MCF 10A (cell line): ENCODE results near the gene RGS19. TPM values are rescaled to one million over a fixed set of nuclear protein-coding genes. Genes with fewer than 3 reads are reported as not detected.
"Not testable (repeated sequence)": the region's sequence is repeated elsewhere in the genome, so short reads cannot be mapped to it uniquely, and the experiment has no call there.

Experiments used
- BruUV-seq: library from RNA; stranded (reverse); fragments of 400-500 nt; replicated peaks from 2 replicates; lab custom pipeline; 2021; lab: Mats Ljungman, UMichigan
- CTCF ChIA-PET: fragments of 300-600 bp; sonication (Branson Sonifier 250); formaldehyde crosslinking; extraction: SDS; loops from one replicate; lab custom pipeline; 2021; ENCODE audit warnings: antibody characterized with exemption, inconsistent platforms; lab: Yijun Ruan, JAX
- POLR2A ChIA-PET: fragments of 300-600, 350-650 bp; sonication (Branson Sonifier 250); formaldehyde crosslinking; extraction: SDS; loops from one replicate; lab custom pipeline; 2020; ENCODE audit warnings: antibody characterized with exemption, inconsistent platforms; lab: Yijun Ruan, JAX
- DNase-seq: peaks from one replicate; pipeline ENCODE4 v3.0.0-alpha.2; 2018; ENCODE audit not compliant: unreplicated experiment
- H3K27ac Mint-ChIP-seq: one replicate; pipeline ENCODE4 v1.8.0; 2022; ENCODE audit warnings: mild to moderate bottlenecking, low read depth, mixed read lengths; ENCODE audit not compliant: unreplicated experiment
- H3K27me3 Mint-ChIP-seq: one replicate; pipeline ENCODE4 v1.8.0; 2022; ENCODE audit warnings: mixed read lengths; ENCODE audit not compliant: insufficient read depth, unreplicated experiment
- H3K36me3 Mint-ChIP-seq: one replicate; pipeline ENCODE4 v1.8.0; 2022; ENCODE audit warnings: mild to moderate bottlenecking, moderate library complexity, mixed read lengths; ENCODE audit not compliant: insufficient read depth, unreplicated experiment
- H3K4me1 Mint-ChIP-seq: one replicate; pipeline ENCODE4 v1.8.0; 2022; ENCODE audit warnings: mixed read lengths; ENCODE audit not compliant: insufficient read depth, unreplicated experiment
- H3K4me3 Mint-ChIP-seq: one replicate; pipeline ENCODE4 v1.8.0; 2022; ENCODE audit warnings: mild to moderate bottlenecking, moderate library complexity, mixed read lengths; ENCODE audit not compliant: unreplicated experiment
- H3K9me3 Mint-ChIP-seq: one replicate; pipeline ENCODE4 v1.8.0; 2022; ENCODE audit warnings: mixed read lengths; ENCODE audit not compliant: unreplicated experiment
- intact Hi-C: fragments of 100-400 bp; cut with micrococcal nuclease; formaldehyde crosslinking; loops from 2 replicates; pipeline ENCODE4 v1.14.1; 2022
- total RNA-seq: library from RNA; stranded (reverse); gene quantifications from 2 replicates; pipeline ENCODE4 v1.2.3, GENCODE V29; 2022
- TF ChIP-seq, protein P1 (sequence below): fragments of 200-600 bp; IDR thresholded peaks from one replicate; pipeline ENCODE4 v1.8.0; 2022; ENCODE audit warnings: antibody characterized with exemption, mild to moderate bottlenecking; ENCODE audit not compliant: unreplicated experiment

Gene RGS19
- total RNA-seq, 1 experiment from 2014 or later = 8.8 TPM

DNA sequence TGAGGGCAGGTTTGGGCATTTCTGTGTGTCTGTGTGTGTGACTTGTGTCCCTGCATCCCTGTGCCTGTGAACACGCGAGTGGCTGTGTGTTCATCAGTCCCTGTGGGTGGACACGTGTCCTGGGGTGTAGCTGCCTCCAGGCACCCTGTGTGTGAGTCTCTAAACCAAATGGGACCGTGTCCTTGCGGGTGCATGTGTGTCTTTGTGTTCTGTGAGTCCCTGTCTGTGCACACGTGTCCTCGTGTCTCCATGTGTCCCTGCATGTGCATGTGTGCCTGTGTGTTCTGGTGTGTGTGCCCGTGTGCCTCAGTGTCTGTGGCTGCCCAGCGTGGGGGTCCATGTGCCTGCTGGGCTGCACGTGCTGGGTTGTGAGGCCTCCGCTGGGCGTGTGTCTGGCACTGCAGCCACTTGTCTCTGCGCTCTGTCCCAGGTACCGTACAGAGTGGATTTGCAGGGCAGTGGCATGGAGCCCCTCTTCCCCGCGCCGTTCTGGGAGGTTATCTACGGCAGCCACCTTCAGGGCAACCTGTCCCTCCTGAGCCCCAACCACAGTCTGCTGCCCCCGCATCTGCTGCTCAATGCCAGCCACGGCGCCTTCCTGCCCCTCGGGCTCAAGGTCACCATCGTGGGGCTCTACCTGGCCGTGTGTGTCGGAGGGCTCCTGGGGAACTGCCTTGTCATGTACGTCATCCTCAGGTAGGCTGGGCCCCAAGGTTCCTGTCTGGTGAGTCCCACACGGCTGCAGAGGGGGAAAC lies 13.1 kb upstream of the RGS19 start:
- ChIA-PET POLR2A (no interaction called here), CTCF (interaction anchor here (0.6 to 1.0 kb wide), 2 partner anchors 9 to 27 kb away, joined by 3 read pairs; no protein-coding TSS in a partner anchor)
- Mint-ChIP-seq H3K4me1 (no peaks in the 10 kb centered on the region), H3K36me3 (no peaks in the 10 kb centered on the region), H3K27ac (no peak overlapping the region), H3K4me3 (no peak overlapping the region), H3K27me3 (peaks cover 25% of the 10 kb centered on the region), H3K9me3 (peaks cover 8% of the 10 kb centered on the region)
- intact Hi-C loops = no loop called here
- TF ChIP-seq, protein P1, sequence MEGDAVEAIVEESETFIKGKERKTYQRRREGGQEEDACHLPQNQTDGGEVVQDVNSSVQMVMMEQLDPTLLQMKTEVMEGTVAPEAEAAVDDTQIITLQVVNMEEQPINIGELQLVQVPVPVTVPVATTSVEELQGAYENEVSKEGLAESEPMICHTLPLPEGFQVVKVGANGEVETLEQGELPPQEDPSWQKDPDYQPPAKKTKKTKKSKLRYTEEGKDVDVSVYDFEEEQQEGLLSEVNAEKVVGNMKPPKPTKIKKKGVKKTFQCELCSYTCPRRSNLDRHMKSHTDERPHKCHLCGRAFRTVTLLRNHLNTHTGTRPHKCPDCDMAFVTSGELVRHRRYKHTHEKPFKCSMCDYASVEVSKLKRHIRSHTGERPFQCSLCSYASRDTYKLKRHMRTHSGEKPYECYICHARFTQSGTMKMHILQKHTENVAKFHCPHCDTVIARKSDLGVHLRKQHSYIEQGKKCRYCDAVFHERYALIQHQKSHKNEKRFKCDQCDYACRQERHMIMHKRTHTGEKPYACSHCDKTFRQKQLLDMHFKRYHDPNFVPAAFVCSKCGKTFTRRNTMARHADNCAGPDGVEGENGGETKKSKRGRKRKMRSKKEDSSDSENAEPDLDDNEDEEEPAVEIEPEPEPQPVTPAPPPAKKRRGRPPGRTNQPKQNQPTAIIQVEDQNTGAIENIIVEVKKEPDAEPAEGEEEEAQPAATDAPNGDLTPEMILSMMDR = no peak
- BruUV-seq = no TSS peak
- DNase-seq = no peak

DNA sequence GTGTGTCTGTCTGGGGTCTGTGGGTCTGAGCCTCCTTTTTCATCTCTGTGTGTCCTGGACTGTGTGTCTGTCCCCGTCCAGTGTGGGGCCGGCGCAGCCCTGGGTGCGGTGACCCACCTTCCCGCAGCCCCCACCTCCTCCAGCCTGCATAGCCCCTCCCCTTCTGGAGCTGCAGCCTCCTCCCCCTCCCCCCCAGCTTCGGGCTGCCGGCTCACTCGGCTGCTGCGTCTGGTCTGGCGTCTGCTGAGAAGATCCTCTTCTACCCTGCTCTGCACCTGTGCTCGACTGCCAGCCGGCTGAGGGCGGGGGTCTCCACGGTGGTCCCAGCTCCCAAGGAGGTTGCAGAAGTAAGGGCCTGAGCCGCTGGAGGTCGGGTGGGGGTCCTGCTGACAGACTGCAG lies 12.5 kb upstream of the RGS19 start:
- Mint-ChIP-seq H3K4me3 (no peak overlapping the region), H3K36me3 (no peaks in the 10 kb centered on the region), H3K4me1 (peaks cover 2% of the 10 kb centered on the region), H3K27me3 (peaks cover 25% of the 10 kb centered on the region), H3K27ac (peak overlapping the region; percentile 64), H3K9me3 (peaks cover 4% of the 10 kb centered on the region)
- no TSS peak for BruUV-seq
- CTCF ChIA-PET = interaction anchor here (0.6 to 1.0 kb wide), 3 partner anchors 10 to 53 kb away, joined by 3 read pairs; no protein-coding TSS in a partner anchor
- DNase-seq = no peak
- TF ChIP-seq, protein P1 = no peak
- intact Hi-C loops = no loop called here
- POLR2A ChIA-PET = no interaction called here

GRCh38 chr20:64091340-64091739 lies 12.0 kb upstream of the RGS19 start:
- Mint-ChIP-seq H3K27me3 (peaks cover 25% of the 10 kb centered on the region), H3K4me1 (peaks cover 5% of the 10 kb centered on the region), H3K36me3 (no peaks in the 10 kb centered on the region), H3K9me3 (no peaks in the 10 kb centered on the region), H3K27ac (peak overlapping the region; percentile 64), H3K4me3 (no peak overlapping the region)
- intact Hi-C loops = no loop called here
- DNase-seq = no peak
- ChIA-PET POLR2A (no interaction called here), CTCF (interaction anchor here (0.6 to 1.0 kb wide), 2 partner anchors 10 to 52 kb away, joined by 3 read pairs; no protein-coding TSS in a partner anchor)
- TF ChIP-seq, protein P1 = no peak
- no TSS peak for BruUV-seq

GRCh38 chr20:64090165-64090564 lies 10.8 kb upstream of the RGS19 start:
- DNase-seq = no peak
- peaks cover 5% of the 10 kb centered on the region for H3K4me1 Mint-ChIP-seq
- H3K4me3 Mint-ChIP-seq = no peak overlapping the region
- no peaks in the 10 kb centered on the region for H3K36me3 Mint-ChIP-seq
- TF ChIP-seq, protein P1 = no peak
- no peaks in the 10 kb centered on the region for H3K9me3 Mint-ChIP-seq
- H3K27ac Mint-ChIP-seq = no peak overlapping the region
- intact Hi-C loops = no loop called here
- ChIA-PET CTCF (no interaction called here), POLR2A (no interaction called here)
- BruUV-seq = no TSS peak
- peaks cover 25% of the 10 kb centered on the region for H3K27me3 Mint-ChIP-seq

GRCh38 chr20:64088586-64088985 lies 9.3 kb upstream of the RGS19 start:
- H3K9me3 Mint-ChIP-seq, H3K4me3 Mint-ChIP-seq, DNase-seq, POLR2A ChIA-PET, BruUV-seq, intact Hi-C loops, H3K4me1 Mint-ChIP-seq, CTCF ChIA-PET, H3K36me3 Mint-ChIP-seq, H3K27ac Mint-ChIP-seq: not testable (repeated sequence)
- H3K27me3 Mint-ChIP-seq = peaks cover 25% of the 10 kb centered on the region

GRCh38 chr20:64087226-64087825 lies 8.0 kb upstream of the RGS19 start:
- BruUV-seq, intact Hi-C loops, H3K9me3 Mint-ChIP-seq, H3K4me3 Mint-ChIP-seq, H3K36me3 Mint-ChIP-seq, DNase-seq, H3K4me1 Mint-ChIP-seq, H3K27ac Mint-ChIP-seq: not testable (repeated sequence)
- peaks cover 25% of the 10 kb centered on the region for H3K27me3 Mint-ChIP-seq
- ChIA-PET POLR2A (interaction anchor here (0.7 to 0.8 kb wide), 2 partner anchors 34 to 832 kb away, joined by 3 read pairs; no protein-coding TSS in a partner anchor), CTCF (interaction anchor here (8.9 kb wide), 1 partner anchor 33 kb away, joined by 93 read pairs; no protein-coding TSS in a partner anchor)
